Osteoblast (primary cell): ENCODE data around the gene NUP62. TPM values are rescaled to one million over a fixed set of nuclear protein-coding genes. Genes with fewer than 3 reads are reported as not detected.

Experiments
- DNase-seq: peaks from one replicate; pipeline ENCODE4 v3.0.0; 2011; ENCODE audit warnings: low spot score, mixed read lengths; ENCODE audit not compliant: insufficient read length; ENCODE audit errors: missing footprints
- H2AFZ ChIP-seq: 2 replicates; pipeline ENCODE4 v1.6.0; 2011; ENCODE audit warnings: mild to moderate bottlenecking, low read length
- H3K27ac ChIP-seq: 2 replicates; pipeline ENCODE4 v1.5.1; 2011; ENCODE audit warnings: mild to moderate bottlenecking, low read depth, low read length, moderate library complexity
- H3K27me3 ChIP-seq: 2 replicates; pipeline ENCODE4 v1.6.0; 2012; ENCODE audit warnings: mild to moderate bottlenecking, control low read depth, inconsistent platforms, low read length, moderate library complexity; ENCODE audit not compliant: insufficient read depth
- H3K36me3 ChIP-seq: 2 replicates; pipeline ENCODE4 v1.5.1; 2011; ENCODE audit warnings: mild to moderate bottlenecking, low read length, control low read depth, moderate library complexity; ENCODE audit not compliant: insufficient read depth
- H3K4me1 ChIP-seq: 2 replicates; pipeline ENCODE4 v1.5.1; 2011; ENCODE audit warnings: mild to moderate bottlenecking, low read length, control low read depth, moderate library complexity; ENCODE audit not compliant: insufficient read depth
- H3K4me2 ChIP-seq: 2 replicates; pipeline ENCODE4 v1.6.0; 2011; ENCODE audit warnings: mild to moderate bottlenecking, low read length; ENCODE audit not compliant: insufficient read depth
- H3K4me3 ChIP-seq: fragments of 200-600 bp; sonication (generic); 3 replicates; pipeline ENCODE4 v1.5.1; 2012; ENCODE audit warnings: mild to moderate bottlenecking, low read length, inconsistent platforms; ENCODE audit not compliant: insufficient read depth
- H3K79me2 ChIP-seq: 2 replicates; pipeline ENCODE4 v1.6.0; 2012; ENCODE audit warnings: mild to moderate bottlenecking, low read length, control low read depth, inconsistent platforms; ENCODE audit not compliant: insufficient read depth
- H3K9me3 ChIP-seq: 2 replicates; pipeline ENCODE4 v1.5.1; 2011; ENCODE audit warnings: low read depth, low read length, control low read depth
- H4K20me1 ChIP-seq: 2 replicates; pipeline ENCODE4 v1.6.0; 2012; ENCODE audit warnings: mild to moderate bottlenecking, low read length, control low read depth; ENCODE audit not compliant: insufficient read depth
- total RNA-seq: library from RNA; depleted of rRNA; stranded (reverse); fragments of >200 nt; gene quantifications from 2 replicates; pipeline ENCODE4 v1.2.3, GENCODE V29; 2012
- TF ChIP-seq, protein P1 (sequence below): IDR thresholded peaks from 2 replicates; pipeline ENCODE4 v1.5.1; 2011; ENCODE audit warnings: mild to moderate bottlenecking, low read depth, low read length, moderate library complexity; ENCODE audit errors: extremely low read depth

The NUP62 gene
- total RNA-seq, 1 donor: 22.8 TPM

DNA sequence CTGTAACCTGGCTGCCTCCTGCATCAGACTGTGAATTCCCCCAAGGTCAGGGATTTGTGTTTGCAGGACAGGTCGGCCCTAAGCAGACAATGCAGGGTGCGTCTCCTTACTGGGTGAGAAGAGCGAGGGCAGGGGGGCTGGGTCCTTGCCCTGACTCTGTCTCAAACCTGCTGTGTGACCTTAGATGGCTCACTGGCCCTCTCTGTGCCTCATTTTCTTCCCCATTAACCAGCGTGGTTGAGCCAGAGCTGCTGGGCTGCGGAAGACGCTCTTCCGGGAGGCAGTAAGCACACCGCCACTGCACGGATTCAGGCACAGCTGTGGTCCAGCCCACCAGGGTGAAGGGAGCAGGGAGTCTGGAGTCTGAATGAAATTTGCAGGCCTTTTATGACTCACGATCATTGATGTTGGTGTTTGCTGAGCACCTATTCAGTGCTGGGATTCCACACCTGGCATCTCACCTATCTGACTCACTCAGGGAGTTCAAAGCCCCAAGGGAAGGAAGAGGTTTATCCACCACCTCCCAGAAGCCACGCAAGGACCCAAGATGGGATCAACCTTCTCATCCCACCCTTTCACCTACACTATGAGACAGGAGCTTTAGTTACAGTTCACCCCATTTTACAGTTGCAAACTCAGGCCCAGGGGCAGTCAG, 54.7 kb downstream of the NUP62 start:
- Histone ChIP-seq H3K36me3 (peaks cover 18% of the 10 kb centered on the region), H3K79me2 (peaks cover 64% of the 10 kb centered on the region), H4K20me1 (peaks cover 4% of the 10 kb centered on the region), H3K9me3 (no peaks in the 10 kb centered on the region), H3K4me2 (peak overlapping the region; percentile 94), H3K4me1 (peaks cover 27% of the 10 kb centered on the region), H3K27ac (no peak overlapping the region), H3K4me3 (no peak overlapping the region), H3K27me3 (no peaks in the 10 kb centered on the region), H2AFZ (no peak overlapping the region)
- DNase-seq: no peak
- TF ChIP-seq, protein P1, sequence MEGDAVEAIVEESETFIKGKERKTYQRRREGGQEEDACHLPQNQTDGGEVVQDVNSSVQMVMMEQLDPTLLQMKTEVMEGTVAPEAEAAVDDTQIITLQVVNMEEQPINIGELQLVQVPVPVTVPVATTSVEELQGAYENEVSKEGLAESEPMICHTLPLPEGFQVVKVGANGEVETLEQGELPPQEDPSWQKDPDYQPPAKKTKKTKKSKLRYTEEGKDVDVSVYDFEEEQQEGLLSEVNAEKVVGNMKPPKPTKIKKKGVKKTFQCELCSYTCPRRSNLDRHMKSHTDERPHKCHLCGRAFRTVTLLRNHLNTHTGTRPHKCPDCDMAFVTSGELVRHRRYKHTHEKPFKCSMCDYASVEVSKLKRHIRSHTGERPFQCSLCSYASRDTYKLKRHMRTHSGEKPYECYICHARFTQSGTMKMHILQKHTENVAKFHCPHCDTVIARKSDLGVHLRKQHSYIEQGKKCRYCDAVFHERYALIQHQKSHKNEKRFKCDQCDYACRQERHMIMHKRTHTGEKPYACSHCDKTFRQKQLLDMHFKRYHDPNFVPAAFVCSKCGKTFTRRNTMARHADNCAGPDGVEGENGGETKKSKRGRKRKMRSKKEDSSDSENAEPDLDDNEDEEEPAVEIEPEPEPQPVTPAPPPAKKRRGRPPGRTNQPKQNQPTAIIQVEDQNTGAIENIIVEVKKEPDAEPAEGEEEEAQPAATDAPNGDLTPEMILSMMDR: no peak

DNA sequence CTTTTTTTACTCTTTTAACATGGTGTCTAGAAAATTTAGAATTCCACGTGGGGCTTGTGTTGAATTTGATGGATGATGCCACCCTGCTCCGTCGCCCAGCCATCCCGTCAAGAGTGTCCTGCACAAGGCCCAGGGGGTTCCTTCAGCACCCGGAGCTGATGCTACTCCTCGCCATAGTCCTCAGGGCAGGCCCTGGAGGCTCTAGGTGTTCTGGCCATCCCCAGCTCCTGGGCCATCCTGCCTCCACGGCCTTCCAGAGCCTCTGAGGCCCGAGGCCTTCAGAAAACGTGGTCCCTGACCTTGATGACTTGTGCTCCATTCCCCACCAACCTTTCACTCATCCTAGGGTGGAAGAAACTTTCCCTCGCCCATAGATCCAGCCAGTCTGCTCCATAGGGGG, 55.5 kb downstream of the NUP62 start:
- Histone ChIP-seq H3K4me3 (no peak overlapping the region), H3K36me3 (peaks cover 13% of the 10 kb centered on the region), H4K20me1 (peaks cover 4% of the 10 kb centered on the region), H3K79me2 (peaks cover 62% of the 10 kb centered on the region), H3K9me3 (no peaks in the 10 kb centered on the region), H3K4me2 (no peak overlapping the region), H3K27ac (no peak overlapping the region), H3K27me3 (no peaks in the 10 kb centered on the region), H3K4me1 (peaks cover 31% of the 10 kb centered on the region), H2AFZ (no peak overlapping the region)
- DNase-seq: no peak
- TF ChIP-seq, protein P1: no peak

DNA sequence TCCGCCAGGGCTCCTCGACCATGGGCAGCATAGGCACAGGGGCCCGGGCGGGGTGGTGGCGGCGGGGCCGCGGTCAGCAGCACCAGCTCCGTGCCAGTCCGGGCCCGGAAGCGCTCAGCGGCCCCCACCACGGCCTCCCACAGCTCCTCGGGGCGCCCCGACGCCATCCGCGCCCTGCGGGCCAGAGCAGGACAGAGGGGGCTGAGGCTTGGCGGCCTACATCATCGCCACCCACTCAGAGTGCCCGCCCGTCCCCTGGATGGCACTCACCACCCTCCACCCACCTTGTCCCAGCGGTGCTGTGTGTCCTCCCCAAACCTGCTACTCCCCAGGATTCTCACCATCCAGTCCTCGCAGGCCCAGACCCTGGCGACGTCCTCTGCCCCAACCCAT, 56.2 kb downstream of the NUP62 start:
- Histone ChIP-seq H3K4me2 (no peak overlapping the region), H3K27me3 (no peaks in the 10 kb centered on the region), H3K36me3 (peaks cover 13% of the 10 kb centered on the region), H3K4me1 (peaks cover 30% of the 10 kb centered on the region), H3K9me3 (no peaks in the 10 kb centered on the region), H3K4me3 (no peak overlapping the region), H3K79me2 (peaks cover 58% of the 10 kb centered on the region), H4K20me1 (no peaks in the 10 kb centered on the region), H2AFZ (no peak overlapping the region), H3K27ac (no peak overlapping the region)
- DNase-seq: no peak
- TF ChIP-seq, protein P1: no peak

DNA sequence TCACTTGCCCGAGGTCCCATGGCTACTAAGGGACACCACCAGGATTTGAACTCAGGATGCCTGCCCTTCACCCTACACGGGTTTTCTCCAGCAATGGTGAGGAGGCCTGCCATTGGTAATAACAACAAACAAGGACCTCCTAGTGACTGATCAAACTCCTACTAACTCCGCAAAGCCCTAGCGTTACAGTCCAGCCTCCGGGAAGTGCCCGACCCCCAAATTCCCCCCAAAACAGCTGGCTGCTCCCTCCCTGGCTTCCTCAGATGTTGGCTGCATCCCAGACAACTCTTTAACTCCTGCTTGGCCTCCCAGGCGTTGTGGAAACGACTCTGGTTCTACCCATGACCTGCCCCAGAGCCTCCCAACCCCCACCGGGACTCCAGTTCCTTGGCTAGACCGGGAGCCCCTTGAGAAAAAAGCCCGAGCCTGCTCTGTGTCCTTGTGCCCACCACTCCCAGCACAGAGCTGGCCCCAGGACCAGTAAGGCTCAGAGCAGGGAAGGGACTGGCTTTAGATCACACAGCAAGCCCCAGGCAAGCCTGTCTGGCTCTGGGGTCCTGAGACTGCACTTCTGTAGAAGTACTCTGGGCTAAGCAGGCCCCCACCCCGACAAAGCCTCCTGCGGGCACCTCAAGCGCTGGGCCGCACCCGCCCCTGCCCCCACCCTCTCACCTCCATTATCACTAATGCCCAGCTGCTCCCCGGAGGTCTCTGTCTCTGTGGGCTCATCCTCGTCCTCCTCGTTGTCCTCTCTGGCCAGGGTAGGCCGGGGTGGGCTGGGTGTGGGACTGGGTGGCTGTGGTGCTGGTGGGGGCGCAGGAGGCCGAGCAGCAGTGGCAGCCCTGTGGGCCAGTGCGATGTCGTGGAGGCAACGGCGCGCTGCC, 56.8 kb downstream of the NUP62 start:
- TF ChIP-seq, protein P1: no peak
- Histone ChIP-seq H3K4me3 (no peak overlapping the region), H3K27me3 (no peaks in the 10 kb centered on the region), H3K36me3 (peaks cover 13% of the 10 kb centered on the region), H3K9me3 (no peaks in the 10 kb centered on the region), H4K20me1 (no peaks in the 10 kb centered on the region), H2AFZ (no peak overlapping the region), H3K79me2 (peaks cover 56% of the 10 kb centered on the region), H3K27ac (no peak overlapping the region), H3K4me2 (no peak overlapping the region), H3K4me1 (peaks cover 32% of the 10 kb centered on the region)
- DNase-seq: no peak
